Measurements from ENCODE around the gene SLC35B1.
A peak's percentile ranks its signal among the peaks of the same experiment; 100 is the strongest.

DNA sequence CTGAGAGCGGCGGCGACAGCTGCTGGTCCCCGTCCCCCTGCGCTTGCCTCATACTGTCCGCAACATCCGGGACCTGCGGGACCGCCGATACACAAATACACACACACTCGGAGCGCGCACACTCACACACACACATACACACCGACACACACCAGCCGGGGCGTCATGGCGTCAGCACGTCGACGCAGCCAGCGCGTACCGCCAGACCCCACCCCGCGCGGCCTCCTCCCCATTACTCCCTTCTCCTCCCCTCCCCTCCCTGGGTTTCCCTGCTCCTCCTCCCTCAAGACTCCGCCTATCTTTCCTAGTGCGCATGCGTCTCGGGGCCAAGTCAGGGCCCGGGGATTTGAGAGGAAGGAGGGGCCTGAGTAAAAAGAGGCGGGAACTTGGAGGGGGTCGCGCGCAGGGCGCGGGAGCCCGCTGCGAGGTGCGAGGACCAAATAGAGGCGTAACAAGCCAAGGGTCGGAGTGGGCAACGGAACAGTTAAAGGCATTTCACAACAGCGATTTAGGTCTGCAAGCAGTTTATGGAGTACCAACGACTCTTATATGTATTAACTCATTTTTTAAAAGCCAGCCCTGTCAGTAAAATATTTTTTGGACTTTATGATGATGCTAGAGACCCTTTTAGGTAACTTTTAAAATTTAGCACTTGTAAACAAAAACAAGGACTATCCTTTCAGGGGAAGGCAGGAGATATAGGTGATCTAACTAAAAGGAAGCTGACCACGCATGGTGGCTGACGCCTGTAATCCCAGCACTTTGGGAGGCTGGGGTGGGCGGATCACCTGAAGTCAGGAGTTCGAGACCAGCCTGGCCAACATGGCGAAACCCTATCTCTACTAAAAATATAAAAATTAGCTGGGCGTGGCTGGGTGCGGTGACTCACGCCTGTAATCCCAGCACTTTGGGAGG, 29.6 kb downstream of the SLC35B1 start, which contains the start of gene SPOP:
- TF ChIP-seq, protein P1, sequence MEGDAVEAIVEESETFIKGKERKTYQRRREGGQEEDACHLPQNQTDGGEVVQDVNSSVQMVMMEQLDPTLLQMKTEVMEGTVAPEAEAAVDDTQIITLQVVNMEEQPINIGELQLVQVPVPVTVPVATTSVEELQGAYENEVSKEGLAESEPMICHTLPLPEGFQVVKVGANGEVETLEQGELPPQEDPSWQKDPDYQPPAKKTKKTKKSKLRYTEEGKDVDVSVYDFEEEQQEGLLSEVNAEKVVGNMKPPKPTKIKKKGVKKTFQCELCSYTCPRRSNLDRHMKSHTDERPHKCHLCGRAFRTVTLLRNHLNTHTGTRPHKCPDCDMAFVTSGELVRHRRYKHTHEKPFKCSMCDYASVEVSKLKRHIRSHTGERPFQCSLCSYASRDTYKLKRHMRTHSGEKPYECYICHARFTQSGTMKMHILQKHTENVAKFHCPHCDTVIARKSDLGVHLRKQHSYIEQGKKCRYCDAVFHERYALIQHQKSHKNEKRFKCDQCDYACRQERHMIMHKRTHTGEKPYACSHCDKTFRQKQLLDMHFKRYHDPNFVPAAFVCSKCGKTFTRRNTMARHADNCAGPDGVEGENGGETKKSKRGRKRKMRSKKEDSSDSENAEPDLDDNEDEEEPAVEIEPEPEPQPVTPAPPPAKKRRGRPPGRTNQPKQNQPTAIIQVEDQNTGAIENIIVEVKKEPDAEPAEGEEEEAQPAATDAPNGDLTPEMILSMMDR (conservative IDR thresholded peaks at IDR 0.05; ENCODE audit: low read depth, low read length) = no peak
- TF ChIP-seq RCOR1 (IDR thresholded peaks at IDR 0.05; ENCODE audit: insufficient replicate concordance, low read length) (no peak), SMC3 (IDR thresholded peaks at IDR 0.05; ENCODE audit: low read depth, low read length) (no peak), NFE2L2 (IDR thresholded peaks at IDR 0.05; ENCODE audit: low read depth, low read length) (no peak), POLR2A (IDR thresholded peaks at IDR 0.05; ENCODE audit: low read depth, low read length) (peak; percentile 32; the same call in 1 of the 2 replicates), MAFK (IDR thresholded peaks at IDR 0.05; ENCODE audit: low read depth, low read length) (no peak), RAD21 (IDR thresholded peaks at IDR 0.05; ENCODE audit: low read length) (no peak), CEBPB (IDR thresholded peaks at IDR 0.05; ENCODE audit: low read depth, low read length) (peak; percentile 86)
